ENCODE data around the gene ABLIM1.

ABLIM1 gene

DNA sequence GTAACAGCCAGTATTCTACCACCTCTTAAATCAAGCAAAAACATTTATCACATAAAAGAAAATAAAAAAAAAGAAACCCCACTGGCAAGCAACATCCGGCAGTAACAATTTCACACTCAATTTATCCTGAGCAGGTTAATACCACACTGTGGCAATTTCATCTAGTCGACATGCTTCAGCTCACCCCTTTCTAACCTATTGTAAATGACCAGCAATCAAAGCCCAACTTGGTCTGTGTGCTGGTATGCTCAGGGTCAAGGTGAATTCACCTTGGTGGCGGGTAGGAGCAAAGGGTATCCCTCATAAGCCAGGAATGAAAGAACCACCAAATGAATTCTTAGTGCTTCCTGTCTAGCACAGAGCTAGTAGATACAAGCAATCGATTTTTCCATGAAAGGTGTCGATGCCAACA, 144.7 kb downstream of the ABLIM1 start:
- no peak for DNase-seq

DNA sequence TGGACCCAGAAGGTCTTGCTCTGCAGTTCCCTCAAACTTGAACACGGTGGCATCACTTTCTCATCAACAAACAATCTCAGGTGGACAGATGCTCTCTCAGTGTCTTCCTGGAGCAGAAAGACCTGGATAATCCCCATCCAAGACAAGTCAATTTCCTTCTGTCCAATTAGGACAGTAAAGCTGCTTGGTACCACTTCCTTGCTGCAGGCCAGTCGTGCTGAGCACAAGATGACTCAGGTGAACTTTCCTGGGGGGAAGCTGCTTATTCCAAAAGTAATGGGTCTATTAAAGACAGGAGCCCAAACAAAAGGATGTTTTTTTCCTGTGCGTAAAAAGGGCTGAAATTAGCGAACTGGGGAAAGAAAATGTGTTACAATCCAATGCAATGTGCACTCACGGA, 146.2 kb downstream of the ABLIM1 start:
- DNase-seq: no peak

DNA sequence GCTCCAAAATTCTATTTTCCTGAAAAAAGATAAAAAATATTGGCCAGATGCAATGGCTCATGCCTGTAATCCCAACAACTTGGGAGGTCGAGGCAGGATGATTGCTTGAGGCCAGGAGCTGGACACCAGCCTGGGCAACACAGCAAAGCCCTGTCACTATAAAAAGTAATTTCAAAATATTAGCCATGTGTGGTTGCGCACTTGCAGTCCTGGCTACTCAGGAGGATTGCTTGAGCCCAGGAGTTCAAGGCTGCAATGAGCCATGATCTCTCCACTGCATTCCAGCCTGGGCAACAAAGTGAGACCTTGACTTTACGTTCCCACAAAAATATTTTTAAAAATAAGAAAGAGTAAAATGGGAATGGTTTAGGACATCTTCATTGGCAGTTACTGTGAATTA, 149.7 kb downstream of the ABLIM1 start:
- no peak for DNase-seq

DNA sequence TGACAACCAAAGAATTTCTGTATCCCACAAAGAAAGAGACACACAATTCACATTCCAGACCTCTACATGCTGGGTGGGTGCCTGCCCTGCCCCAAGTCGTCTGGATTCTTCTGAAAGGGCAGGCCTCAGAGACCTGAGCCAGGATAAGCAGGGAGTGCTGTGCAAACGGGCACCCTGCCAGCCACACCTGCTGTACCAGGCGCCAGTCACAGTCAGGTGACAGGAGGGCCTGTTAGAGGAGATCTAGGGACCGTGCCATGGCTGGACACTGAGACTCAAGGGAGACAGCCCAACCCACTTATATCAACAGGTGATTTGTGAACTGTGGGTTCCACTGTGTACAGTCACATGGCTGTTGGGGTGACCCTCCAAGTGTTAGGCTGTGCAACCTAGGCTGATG, 150.6 kb downstream of the ABLIM1 start:
- no peak for DNase-seq

DNA sequence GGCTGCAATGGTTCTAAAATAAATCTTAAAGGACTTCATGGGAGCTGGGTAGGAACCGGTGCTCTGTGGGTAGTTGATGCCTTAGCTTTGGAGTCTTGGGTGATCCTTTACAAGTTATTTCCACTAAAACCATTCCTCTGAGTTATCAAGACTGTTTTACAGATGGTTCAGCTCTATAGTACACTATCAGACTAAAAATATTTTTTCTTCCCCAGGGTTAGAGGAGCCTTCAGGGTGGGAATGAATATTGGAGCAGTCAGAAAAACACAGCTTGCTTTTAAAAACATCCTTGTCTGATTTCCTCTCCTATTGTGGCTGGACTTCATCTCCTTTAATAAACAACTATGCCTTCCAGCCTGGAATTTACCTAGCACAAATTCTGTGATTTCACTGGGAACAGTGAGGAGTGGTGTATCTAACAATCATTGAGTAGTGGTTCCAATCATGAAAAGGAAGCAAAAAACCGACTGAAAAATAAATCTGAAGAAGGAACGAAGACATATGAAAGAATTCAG, 151.1 kb downstream of the ABLIM1 start:
- no peak for DNase-seq

DNA sequence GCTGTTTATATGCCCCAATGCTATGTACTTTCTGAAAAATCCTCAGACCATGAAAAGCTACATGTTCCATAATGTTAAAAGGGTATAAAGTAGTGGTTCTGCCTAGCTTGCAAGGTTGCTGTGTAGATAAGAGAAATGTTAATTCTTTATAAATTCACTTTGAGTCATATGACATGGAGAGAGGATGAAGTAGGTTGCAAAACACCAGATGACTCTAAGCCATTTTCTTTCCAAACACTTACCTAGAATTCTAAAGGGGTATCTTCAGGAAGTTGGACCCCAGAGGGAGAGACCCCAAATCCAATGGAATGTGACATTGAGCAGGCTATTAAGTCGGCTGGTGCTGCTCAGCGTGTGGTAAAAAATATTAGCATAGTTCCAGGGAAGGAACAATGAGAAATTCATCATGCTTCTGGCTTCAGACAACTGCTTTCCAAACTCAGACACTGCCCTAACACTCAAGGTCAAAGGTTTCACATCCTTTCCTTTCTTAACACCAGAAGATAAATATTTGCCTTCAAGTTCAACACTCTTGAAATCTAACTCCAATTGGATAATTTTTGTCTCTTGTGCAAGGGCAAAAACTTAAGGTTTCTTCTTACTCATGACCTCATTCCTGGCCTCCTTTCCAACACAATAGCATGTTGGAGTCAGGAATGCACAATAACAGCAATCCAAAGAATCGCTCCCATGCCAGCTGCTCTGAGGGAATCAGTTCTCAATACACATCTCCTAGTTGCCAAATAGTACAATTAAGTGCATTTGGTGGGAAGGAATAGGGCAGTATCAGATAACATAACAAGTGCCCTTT, 153.1 kb downstream of the ABLIM1 start:
- DNase-seq: no peak

DNA sequence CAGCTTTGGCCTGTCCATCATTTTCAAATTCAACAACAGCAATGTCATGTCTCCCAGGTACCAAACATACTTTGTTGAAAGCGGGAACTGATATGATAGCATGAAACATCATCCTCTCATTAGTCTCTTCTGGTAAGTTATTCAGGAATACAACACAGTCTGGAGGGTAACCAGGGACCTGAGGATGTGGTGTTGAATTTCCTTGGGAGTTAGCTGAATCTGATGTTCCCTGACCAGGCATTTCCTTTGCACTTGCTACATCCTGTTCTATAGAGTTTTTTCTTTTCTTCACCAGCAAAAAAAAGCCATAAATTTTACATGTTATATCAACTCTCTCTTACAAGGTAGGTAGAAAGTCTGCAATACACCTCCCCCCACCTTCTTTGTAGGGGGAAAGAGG, 156.0 kb downstream of the ABLIM1 start:
- DNase-seq: no peak

DNA sequence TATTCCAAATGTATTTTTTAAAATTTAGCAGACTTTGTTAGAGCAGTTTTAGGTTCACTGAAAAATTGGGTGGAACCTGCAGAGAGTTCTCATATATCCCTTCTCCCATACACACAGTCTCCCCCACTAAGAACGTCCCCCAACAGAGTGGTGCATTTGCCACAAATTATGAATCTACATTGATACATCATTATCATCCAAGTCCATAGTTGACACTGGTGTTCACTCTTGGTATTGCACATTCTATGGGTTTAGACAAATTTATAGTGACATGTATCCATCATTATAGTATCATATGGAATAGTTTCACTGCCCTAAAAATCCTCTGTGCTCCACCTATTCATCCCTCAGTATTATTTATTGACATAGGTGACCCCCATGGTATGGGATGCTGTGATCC, 156.4 kb downstream of the ABLIM1 start:
- DNase-seq: no peak

DNA sequence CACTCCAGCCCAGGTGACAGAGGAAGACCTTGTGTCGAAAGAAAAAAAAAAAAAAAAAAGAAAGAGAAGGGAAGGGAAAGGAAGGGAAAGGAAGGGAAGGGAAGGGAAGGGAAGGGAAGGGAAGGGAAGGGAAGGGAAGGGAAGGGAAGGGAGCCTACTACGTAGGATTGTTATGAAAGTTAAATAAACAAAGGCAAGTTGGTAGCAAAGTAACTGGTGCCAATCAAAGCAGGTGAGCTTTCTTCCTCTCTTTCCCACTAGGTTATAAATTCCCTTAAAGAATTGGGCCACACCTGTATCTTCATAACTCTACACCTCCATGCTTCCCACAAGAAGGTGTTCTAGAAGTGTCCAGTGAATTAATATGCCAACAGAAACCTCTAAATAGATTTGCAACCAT, 157.4 kb downstream of the ABLIM1 start:
- DNase-seq: no peak

DNA sequence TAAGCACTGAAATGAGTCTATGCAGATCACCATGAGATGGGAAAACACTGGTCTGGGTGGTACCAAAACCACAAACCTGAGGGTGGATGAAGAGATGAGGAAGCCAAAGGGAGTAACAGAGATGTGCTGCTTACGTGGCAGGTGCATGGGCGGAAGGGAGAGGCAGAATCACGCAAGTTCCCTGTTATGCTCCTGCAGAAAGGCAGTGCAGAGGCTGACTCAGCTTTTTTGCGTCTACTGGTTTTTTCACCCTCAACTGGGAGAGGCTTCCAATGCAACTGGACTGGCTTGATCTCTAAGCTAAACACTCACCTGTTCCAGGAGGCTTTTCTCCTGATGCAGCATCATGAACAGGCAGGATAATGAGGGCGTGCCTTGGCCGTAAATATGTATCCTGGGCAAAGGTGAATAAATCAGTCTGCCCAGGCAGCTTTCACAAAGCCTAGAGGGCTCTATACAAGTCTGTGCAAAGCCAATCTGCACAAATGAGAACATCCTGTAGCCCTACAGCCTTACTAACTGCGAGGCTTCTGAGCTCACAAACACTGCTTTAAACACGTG, 158.4 kb downstream of the ABLIM1 start:
- no peak for DNase-seq

DNA sequence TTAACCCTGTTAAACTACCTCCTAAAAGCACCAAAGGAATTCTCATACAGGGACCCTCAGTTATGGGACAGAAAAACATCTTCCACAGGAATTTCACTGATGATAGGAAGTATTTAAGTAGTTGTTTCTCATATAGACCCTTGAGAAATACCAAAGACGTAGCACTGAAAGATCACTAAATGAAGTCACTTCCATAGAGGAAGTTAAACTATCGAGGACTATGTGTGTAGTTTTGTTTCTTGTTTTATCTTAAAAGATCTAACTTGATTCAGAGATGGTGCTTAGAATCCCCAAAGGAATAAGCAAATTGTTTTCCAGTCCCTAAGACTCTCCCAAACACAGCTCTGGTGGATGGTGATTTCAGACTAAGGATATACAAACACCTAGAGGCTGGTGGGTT, 159.0 kb downstream of the ABLIM1 start:
- no peak for DNase-seq

DNA sequence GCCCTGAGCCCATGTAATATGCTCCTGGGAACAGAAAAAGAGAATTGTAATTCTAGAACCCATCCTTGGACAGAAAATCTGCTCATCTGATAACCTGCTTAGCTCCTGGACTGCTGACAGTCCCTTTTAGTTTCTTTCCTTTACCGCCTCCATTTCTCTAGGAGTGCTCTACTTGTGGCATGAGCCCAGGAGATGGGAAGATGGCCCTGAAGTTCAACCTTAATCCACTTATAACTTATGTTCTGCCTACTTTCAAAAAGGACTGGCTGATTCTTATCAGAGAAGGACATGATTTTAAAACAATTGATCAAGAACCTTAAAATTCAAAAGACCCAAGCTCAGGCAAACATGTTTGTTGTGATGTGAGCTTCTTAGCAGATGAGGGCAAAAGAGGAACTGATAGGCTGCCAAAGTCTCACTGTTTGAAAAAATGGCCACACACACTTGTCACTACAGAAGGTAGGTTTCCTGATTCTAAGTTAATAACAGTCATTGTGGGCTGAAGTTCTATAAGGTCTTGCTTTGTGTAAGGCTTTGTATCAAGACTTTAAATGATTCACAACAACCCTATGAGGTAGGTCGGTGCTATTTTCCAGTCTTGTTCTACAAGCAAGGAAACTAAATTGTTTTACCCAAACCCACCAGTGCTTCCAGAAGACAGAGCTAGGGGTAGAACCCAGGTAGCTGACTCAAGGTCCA, 159.5 kb downstream of the ABLIM1 start:
- no peak for DNase-seq

DNA sequence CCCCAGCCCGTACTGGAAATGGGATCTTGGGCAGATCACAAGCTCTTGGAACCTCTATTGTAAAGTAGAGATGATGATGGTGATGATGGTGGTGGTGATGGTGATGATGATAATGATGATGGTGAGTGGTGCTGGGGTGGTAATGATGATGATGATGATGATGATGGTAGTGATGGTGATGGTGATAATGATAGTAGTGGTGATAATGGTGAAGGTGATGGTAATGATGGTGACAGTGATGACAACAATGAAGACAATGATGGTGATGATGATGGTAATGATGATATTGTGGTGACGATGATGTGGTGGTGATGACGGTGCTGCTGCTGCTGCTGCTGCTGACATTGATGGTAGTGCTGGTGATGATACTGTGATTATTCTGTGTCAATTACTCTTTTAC, 162.8 kb downstream of the ABLIM1 start:
- no peak for DNase-seq

DNA sequence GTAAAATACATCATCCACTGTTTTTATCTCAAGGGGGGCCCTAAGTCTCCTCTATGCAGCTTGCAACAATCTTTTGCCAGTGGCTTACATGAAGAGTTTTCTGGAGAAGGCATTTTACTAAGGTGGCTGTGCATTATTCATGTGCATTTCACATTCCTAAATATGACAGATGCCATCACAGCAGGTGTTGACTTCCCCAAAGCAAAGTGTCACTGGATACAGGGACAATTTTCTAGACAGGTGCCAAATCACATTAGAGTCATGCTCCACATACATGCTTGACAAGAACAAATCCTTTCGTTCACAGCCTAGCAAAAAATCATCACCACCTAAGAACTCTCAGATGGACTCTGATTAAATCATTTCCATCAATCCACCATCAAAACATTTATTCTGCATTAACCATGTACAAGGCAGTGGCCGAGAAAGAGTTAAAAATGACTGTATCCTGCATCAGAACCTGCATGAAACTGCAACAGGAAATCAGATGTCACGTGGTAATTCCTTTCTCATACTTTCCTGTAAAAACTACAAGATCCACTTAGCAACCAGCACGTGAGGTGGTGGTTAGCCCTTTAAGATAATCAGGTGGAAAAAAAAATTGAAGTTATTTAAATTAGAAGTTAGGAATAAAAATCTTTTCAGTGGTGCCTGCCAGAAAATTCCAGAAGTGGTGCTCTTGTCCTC, 165.6 kb downstream of the ABLIM1 start:
- no peak for DNase-seq

DNA sequence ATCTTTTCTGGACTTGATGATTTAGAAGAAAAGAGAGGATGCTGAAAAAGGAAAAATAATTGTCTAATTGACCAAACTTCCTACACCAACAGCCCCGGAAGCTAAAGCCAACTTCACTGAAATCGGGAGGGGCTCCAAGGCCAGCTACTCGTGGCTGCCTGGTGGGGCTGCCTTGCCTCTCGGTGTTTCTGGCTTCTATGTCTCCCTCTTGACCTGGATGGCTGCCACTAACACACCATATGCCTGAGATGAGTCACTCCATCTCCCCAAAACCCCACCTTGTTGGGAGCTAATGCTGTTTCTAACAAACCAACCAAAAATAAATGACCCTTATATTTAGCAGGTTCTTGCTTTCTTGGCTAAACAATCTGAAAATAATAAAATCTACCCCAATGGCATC, 166.1 kb downstream of the ABLIM1 start:
- no peak for DNase-seq

DNA sequence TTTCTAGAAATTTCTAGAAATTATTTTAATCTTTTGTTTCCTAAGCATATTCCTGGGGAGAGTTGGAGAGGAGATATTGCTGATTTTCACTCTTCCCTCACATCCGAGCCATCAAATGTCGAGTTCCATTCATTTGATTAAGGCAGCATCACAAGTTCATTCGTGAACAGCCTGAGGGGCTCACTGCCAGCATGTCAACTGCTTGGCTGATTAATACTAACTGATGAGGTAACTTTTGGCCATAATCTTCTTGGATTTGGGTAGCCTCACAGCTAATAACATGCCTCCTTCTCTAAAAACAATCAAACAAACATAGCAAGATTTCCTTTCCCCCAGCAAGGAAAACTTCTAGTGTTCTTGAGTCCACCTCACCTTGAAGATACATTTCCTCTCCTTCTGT, 166.7 kb downstream of the ABLIM1 start:
- DNase-seq: no peak

DNA sequence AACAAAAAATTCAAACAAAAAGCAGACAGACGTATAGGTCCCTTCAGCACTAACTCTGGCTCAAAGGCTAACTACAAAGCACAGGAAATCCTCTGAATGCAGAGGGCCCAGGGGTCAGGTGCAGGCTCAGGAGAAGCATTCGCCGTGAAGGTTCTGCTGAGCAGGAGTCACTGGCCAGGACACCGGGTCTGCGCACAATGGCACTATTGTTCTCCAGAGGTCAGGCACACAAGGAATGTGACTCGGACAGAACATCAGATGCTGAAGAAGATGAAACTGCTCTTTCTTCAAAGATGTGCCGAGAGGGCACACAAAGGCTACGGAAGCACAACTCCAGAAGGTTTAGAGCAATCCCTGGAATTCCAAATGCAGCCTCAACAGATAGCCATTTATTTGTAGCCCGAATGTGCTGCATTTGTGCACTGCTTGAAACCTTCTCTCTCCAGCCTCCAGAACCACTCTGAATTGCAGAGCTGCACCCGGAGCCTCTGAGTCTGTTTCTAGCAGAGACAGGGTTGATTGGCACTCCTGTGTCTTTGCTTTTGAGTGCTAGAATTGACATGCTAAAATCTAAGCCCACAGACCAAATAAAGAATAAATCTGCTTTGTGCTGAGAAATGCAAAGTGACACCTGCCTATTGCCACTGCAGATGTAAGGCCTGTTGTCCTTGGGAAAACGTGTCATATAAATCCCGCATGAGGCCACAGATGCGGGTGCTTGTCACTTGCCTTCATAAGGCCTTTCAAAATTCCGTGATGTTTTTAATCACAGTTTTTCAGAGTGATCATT, 168.4 kb downstream of the ABLIM1 start:
- DNase-seq: no peak

DNA sequence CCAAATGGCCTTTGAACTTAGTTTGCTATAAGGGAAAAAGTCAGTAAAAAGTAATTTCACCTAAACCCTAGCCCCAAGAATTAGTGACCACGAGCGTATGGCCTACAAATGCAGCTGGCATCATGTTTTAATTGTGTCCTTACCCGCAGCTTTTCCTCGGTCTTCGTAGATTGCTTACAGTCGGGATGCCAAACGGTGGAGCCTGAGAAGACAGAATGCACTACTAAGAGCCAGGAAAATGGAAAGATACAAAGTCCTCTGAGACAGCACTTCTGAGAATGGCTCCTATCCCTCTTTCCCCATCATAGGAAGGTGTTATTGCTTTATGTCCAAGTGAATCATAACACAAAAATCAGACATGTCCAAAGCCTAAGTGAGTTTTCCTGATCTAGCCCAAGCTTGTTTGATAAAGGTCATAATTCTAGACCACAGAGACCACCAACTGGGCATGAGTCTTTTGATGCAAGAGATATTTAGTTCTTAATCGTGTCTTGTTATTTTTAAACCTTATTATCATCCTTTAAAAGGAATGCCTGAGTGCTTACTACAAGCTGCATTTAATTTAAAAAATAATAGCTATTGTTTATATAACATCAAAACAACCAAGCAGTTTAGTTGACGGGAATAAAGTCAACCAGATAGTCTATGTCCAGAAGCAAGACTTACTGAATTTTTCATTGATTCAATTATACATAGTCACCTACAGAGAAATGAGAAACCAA, 170.1 kb downstream of the ABLIM1 start:
- no peak for DNase-seq

DNA sequence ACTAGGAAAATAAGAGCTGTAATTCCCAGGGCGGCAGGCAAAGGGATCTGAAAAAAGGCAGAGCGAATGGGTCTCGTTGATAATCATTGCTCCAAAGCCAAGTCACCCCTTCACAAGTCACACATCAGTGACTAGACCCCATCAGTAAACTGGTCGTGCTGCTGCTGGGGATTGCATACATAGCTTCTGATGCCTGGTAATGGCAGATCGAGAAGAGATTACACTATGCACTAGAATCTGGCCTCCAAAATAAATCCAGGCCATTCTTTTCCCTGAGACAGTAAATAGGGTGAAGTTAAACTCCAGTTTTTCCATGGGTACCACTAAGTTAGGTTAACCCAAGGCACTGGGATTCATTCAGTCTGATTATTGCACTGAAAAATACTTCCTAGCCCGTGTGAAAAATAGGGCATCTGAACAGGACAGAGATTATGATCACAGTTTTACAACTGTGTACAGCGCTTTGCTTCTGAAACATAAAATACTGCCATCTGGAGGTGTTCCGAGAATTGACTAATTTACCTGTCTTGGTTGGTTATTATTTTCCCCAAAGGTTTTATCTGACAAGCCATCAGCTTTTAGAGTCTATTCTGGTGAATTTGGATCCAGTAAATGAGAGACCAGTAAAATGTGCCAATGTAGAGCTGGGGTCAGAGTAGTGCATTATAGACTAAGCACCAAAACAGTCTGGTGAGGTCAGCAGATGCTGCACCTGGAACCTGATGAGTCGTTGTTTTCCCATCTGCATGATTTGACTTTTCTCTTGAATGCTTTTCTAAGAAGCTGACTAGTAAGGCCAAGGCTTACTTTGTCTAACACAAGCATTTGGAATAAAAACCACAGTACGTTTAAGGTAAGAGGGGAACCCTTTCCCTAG, 170.9 kb downstream of the ABLIM1 start:
- DNase-seq: no peak

DNA sequence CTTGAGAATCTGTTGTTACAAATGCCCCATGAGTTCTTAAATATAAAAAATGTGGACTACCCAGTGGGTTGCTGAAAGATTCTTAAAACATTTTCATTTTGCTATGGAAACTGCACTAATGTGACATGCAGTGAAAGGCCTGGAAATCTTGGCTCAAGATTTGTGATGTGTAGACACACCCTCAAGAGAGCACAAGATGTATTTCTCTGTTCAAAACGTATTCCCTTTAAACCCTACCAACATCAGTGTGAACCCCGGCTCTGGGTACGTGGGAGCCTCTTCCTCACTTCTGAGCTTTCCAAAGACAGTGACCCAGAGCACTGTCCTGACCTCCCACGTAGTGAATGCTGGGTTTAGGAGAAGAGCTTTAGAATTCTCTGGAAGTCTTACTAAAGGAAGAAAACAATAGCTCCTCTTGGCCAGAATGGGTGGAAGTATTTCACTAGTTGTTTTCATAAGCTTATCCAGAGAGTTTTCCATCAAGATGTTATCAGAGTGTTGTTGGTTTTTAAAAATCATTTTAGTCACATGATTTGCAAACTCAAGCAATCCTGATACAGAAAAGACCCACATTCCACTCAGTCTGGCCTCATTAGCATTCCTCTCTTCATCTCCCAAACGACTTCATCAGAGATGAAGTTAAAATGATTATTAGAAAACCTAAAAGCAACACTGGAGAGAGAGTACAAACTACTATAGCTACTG, 172.2 kb downstream of the ABLIM1 start:
- no peak for DNase-seq
